Thyroid gland (tissue), 4 donors: ENCODE data around the gene ZNF774.

Source experiments
- POLR2A ChIP-seq, 2 donors: fragments of 450-650 bp; IDR thresholded peaks; one replicate each; pipeline ENCODE4 v1.6.1; 2017; ENCODE audit warnings: antibody characterized with exemption in 2 of 2, mild to moderate bottlenecking in 2 of 2, moderate library complexity in 1 of 2
- TF ChIP-seq, protein P1 (sequence below), 6 experiments: fragments of 200-600 bp in 3 of 6; fragments of 450-650 bp in 3 of 6; sonication (generic) in 3 of 6; IDR thresholded peaks; one replicate each; pipeline ENCODE4 v1.5.1; 2016 to 2019; ENCODE audit warnings: antibody characterized with exemption in 6 of 6, mild to moderate bottlenecking in 2 of 6, inconsistent platforms in 1 of 6, moderate library complexity in 1 of 6

DNA sequence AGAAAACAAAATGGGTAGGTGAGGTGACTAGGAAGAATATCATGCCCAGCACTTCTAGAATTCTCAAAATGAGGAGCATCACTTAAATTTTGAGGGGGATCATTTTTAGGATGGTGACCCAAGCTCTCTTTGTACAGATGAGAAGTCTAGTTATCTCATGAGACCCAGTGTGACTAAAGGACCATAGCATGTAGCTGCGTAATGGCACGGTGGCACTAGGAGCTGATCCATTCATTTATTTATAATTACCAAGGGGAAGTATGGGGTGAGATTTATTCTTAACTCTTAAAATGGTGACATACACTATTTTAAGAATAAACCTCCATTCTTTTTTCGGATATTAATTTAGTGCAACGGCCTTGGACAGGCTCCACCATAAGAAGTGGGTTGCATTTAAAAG lies 44.2 kb downstream of the ZNF774 start:
- TF ChIP-seq, protein P1, sequence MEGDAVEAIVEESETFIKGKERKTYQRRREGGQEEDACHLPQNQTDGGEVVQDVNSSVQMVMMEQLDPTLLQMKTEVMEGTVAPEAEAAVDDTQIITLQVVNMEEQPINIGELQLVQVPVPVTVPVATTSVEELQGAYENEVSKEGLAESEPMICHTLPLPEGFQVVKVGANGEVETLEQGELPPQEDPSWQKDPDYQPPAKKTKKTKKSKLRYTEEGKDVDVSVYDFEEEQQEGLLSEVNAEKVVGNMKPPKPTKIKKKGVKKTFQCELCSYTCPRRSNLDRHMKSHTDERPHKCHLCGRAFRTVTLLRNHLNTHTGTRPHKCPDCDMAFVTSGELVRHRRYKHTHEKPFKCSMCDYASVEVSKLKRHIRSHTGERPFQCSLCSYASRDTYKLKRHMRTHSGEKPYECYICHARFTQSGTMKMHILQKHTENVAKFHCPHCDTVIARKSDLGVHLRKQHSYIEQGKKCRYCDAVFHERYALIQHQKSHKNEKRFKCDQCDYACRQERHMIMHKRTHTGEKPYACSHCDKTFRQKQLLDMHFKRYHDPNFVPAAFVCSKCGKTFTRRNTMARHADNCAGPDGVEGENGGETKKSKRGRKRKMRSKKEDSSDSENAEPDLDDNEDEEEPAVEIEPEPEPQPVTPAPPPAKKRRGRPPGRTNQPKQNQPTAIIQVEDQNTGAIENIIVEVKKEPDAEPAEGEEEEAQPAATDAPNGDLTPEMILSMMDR (IDR thresholded peaks at IDR 0.05) = no peak
- no peak for TF ChIP-seq POLR2A (IDR thresholded peaks at IDR 0.05)
